ENCODE measurements around the gene STX16. TPM values are rescaled to one million over a fixed set of nuclear protein-coding genes. Genes with fewer than 3 reads are reported as not detected.

Gene STX16
- total RNA-seq, 4 donors from 2014 or later, result 52.3 to 146 (median 77.0) TPM

DNA sequence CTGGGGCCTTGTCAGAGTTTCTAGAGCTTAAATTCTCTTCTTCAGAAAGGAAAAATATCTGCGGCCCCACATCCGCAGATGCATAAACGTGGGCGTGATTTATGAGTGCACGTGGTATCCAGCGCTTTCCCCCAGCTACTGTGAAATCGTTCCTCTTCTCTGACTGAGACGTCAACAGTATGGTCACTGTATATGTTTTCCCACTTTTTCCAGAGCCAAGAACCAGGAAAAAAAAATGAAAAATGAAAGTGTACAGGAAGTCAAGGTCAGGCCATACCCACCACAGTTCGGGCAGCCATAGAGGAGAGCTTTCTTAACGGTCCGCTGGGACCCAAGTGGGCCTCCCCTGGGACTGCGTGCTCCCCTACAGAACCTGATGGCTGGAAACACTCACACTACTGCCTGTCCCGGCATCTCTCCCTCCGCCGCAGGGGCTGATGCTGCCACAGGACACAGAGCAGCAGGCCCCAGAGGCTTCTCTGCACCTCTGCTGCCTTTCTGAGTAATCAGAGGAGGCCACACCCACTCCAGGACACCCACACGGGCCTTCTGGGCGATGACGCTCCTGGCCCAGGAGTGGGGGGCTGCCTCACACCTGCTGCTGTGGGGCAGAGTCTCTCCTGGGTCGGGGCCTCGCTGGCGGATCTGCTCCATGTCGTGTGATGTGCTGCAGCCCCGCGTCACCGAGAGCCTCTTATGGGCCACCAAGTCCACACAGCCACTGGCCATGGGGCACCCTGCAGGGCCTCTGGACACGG, 16.4 kb upstream of the STX16 start:
- Histone ChIP-seq H3K27me3 (no peaks in the 10 kb centered on the region), H3K36me3 (no peaks in the 10 kb centered on the region), H3K4me1 (peaks cover 5 to 10% (median 7%) of the 10 kb centered on the region in 4 donors), H3K9me3 (no peaks in the 10 kb centered on the region), H3K27ac (peak overlapping the region in 3 of 4 donors; percentile 33 to 57 (median 45)), H3K4me3 (no peak overlapping the region)
- DNase-seq, result no peak
- in situ Hi-C loops (cut with MboI; ENCODE audit: low pct_ligation_motif_present in 1 of 4, low pct_unique_long_range_greater_than_20kb in 1 of 4, low sequenced_read_pairs in 3 of 4), result no loop called here
- TF ChIP-seq POLR2AphosphoS5 (IDR thresholded peaks at IDR 0.05) (no peak), POLR2A (IDR thresholded peaks at IDR 0.05) (no peak)
- 29 to 54% methylated on average over 5 to 25 of the region's 26 CpGs for WGBS, 2 donors (ENCODE audit: low coverage in 1 of 2)
- intact Hi-C loops (cut with DNase I; ENCODE audit: low total_unique reads), result no loop called here

DNA sequence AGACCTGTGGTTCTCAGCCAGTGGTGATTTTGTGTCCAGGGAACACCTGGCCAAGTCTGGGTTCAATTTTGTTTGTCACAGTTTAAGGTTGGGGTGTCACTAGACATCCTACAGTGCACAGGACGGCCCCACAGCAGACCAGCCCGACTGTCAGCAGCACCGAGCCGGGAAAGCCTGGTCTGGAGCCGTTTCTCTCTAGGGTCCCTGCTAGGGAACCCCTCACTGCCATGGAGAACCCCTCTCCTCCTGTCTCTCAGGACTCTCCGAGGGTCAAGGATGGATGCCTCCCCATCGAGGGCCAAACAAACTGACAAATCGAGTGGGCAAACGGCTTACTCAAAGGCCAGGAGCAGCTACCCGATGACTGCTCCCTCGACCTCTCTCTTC, 15.8 kb upstream of the STX16 start:
- Histone ChIP-seq H3K9me3 (no peaks in the 10 kb centered on the region), H3K27ac (peak overlapping the region in 2 of 4 donors; percentile 45 to 57), H3K4me3 (no peak overlapping the region), H3K36me3 (no peaks in the 10 kb centered on the region), H3K27me3 (no peaks in the 10 kb centered on the region), H3K4me1 (peaks cover 5 to 10% (median 7%) of the 10 kb centered on the region in 4 donors)
- DNase-seq, result no peak
- intact Hi-C loops (cut with DNase I; ENCODE audit: low total_unique reads) (no loop called here), in situ Hi-C loops (cut with MboI; ENCODE audit: low pct_ligation_motif_present in 1 of 4, low pct_unique_long_range_greater_than_20kb in 1 of 4, low sequenced_read_pairs in 3 of 4) (no loop called here)
- 77 to 81% methylated on average over 3 to 11 of the region's 11 CpGs for WGBS, 2 donors (ENCODE audit: low coverage in 1 of 2)
- TF ChIP-seq EP300 (IDR thresholded peaks at IDR 0.05; ENCODE audit: low read depth) (no peak), POLR2AphosphoS5 (IDR thresholded peaks at IDR 0.05) (no peak), POLR2A (IDR thresholded peaks at IDR 0.05) (no peak)
- TF ChIP-seq, protein P1, sequence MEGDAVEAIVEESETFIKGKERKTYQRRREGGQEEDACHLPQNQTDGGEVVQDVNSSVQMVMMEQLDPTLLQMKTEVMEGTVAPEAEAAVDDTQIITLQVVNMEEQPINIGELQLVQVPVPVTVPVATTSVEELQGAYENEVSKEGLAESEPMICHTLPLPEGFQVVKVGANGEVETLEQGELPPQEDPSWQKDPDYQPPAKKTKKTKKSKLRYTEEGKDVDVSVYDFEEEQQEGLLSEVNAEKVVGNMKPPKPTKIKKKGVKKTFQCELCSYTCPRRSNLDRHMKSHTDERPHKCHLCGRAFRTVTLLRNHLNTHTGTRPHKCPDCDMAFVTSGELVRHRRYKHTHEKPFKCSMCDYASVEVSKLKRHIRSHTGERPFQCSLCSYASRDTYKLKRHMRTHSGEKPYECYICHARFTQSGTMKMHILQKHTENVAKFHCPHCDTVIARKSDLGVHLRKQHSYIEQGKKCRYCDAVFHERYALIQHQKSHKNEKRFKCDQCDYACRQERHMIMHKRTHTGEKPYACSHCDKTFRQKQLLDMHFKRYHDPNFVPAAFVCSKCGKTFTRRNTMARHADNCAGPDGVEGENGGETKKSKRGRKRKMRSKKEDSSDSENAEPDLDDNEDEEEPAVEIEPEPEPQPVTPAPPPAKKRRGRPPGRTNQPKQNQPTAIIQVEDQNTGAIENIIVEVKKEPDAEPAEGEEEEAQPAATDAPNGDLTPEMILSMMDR (IDR thresholded peaks at IDR 0.05), result no peak

GRCh38 chr20:58636396-58636982, 14.6 kb upstream of the STX16 start:
- H3K36me3 ChIP-seq, result no peaks in the 10 kb centered on the region
- H3K27me3 ChIP-seq, result no peaks in the 10 kb centered on the region
- intact Hi-C loops (cut with DNase I; ENCODE audit: low total_unique reads) (no loop called here), in situ Hi-C loops (cut with MboI; ENCODE audit: low pct_ligation_motif_present in 1 of 4, low pct_unique_long_range_greater_than_20kb in 1 of 4, low sequenced_read_pairs in 3 of 4) (no loop called here)
- no peaks in the 10 kb centered on the region for H3K9me3 ChIP-seq
- H3K4me1 ChIP-seq, result peaks cover 5 to 10% (median 7%) of the 10 kb centered on the region in 4 donors
- no peak overlapping the region for H3K27ac ChIP-seq
- H3K4me3 ChIP-seq, result no peak overlapping the region
- WGBS, 2 donors (ENCODE audit: low coverage in 1 of 2), result 89 to 90% methylated on average over 4 to 10 of the region's 10 CpGs
- TF ChIP-seq POLR2A (IDR thresholded peaks at IDR 0.05), result no peak
- no peak for DNase-seq

DNA sequence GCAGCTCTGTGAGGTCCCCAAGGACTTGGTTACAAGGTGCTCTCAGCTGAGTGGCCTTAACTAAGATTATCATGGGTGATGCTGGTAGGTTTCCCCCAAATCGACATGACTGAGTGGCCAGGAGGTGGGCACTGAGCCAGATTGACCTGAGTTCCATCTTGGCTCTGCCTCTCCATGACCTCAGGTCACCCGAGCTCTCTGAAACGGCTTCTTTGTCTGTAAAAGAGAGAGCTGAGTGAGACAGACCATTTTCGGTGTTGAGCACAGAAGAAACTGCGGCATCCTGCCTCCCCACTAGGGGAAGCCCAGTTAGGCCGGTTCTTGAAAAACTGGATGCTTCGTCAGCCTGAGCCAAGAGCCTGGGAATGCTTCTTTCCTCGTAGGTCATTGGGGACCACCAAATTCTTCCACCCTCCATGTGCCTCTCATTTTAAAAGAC, 14.1 kb upstream of the STX16 start:
- WGBS, 2 donors (ENCODE audit: low coverage in 1 of 2), result 78% methylated on average over 8 of the region's 8 CpGs; no CpG with 5 or more reads in 1 of the 2 donors
- Histone ChIP-seq H3K36me3 (no peaks in the 10 kb centered on the region), H3K4me1 (peaks cover 5 to 10% (median 7%) of the 10 kb centered on the region in 4 donors), H3K9me3 (no peaks in the 10 kb centered on the region), H3K27ac (no peak overlapping the region), H3K4me3 (no peak overlapping the region), H3K27me3 (no peaks in the 10 kb centered on the region)
- TF ChIP-seq, protein P1 (IDR thresholded peaks at IDR 0.05), result no peak
- TF ChIP-seq EP300 (IDR thresholded peaks at IDR 0.05; ENCODE audit: low read depth), result no peak
- TF ChIP-seq POLR2A (IDR thresholded peaks at IDR 0.05), result no peak
- no peak for TF ChIP-seq POLR2AphosphoS5 (IDR thresholded peaks at IDR 0.05)
- in situ Hi-C loops (cut with MboI; ENCODE audit: low pct_ligation_motif_present in 1 of 4, low pct_unique_long_range_greater_than_20kb in 1 of 4, low sequenced_read_pairs in 3 of 4), result no loop called here
- intact Hi-C loops (cut with DNase I; ENCODE audit: low total_unique reads), result no loop called here
- DNase-seq, result no peak

GRCh38 chr20:58637466-58638213, 13.4 kb upstream of the STX16 start:
- H3K36me3 ChIP-seq, result no peaks in the 10 kb centered on the region
- DNase-seq, result no peak
- H3K27me3 ChIP-seq, result no peaks in the 10 kb centered on the region
- 60 to 86% methylated on average over 1 to 24 of the region's 24 CpGs for WGBS, 2 donors (ENCODE audit: low coverage in 1 of 2)
- H3K27ac ChIP-seq, result no peak overlapping the region
- peaks cover 5 to 10% (median 7%) of the 10 kb centered on the region in 4 donors for H3K4me1 ChIP-seq
- intact Hi-C loops (cut with DNase I; ENCODE audit: low total_unique reads) (no loop called here), in situ Hi-C loops (cut with MboI; ENCODE audit: low pct_ligation_motif_present in 1 of 4, low pct_unique_long_range_greater_than_20kb in 1 of 4, low sequenced_read_pairs in 3 of 4) (no loop called here)
- no peak for TF ChIP-seq POLR2A (IDR thresholded peaks at IDR 0.05)
- TF ChIP-seq EP300 (IDR thresholded peaks at IDR 0.05; ENCODE audit: low read depth), result no peak
- TF ChIP-seq, protein P1 (IDR thresholded peaks at IDR 0.05), result no peak
- no peak for TF ChIP-seq POLR2AphosphoS5 (IDR thresholded peaks at IDR 0.05)
- H3K9me3 ChIP-seq, result no peaks in the 10 kb centered on the region
- no peak overlapping the region for H3K4me3 ChIP-seq
